ENCODE results near the gene GNAI3.

Gene GNAI3

DNA sequence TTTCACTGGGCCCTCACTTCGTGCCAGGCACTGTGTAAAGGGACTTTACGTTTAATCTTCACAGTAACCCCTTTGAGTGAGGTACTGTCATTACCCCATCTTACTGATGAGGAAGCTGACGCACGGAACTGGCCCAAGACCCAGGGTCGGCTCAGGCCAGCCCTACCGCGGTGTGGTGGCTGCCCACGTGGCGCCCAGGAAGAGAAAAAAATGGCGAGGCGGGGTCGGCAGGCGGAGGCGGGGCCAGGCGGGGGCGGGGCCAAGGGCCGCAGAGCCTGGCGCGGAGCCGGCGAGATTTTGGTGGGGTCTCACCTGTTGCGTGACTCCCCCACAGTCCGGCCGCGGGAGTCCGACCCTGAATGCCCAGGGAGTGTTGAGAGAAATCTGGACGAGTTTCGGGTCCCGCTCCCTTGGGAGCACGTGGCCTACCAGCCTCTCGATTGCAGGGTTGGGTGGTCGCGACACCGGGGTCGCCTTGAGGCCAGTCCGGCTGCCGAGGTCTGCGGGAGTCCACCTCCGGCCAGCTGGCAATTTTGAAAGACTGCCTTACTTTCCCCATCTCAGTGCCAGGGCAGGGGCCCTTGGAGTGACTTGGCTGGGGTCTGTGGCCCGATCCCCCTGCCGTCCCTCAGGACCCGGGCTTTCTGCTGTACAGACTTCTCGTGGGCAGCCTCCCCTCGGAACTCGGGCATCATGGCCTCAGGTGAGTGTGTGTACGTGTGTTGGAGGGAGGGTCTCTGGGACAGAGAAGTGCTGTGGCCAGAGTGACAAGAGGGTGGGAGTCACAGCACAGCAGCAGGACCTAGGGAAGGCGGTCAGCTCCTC is 71.4 kb downstream of the GNAI3 start, which contains the start of the genes AMPD2 and GNAT2:
TSS of gene AMPD2 (plus strand) at position 262 of the 825 bp plus-strand sequence. CDS start 1,339 bp downstream, outside the sequence.
TSS of gene GNAT2 (minus strand) at position 41 of the 825 bp plus-strand sequence. CDS start 6,746 bp downstream, outside the sequence.
- TF ChIP-seq, protein P1, sequence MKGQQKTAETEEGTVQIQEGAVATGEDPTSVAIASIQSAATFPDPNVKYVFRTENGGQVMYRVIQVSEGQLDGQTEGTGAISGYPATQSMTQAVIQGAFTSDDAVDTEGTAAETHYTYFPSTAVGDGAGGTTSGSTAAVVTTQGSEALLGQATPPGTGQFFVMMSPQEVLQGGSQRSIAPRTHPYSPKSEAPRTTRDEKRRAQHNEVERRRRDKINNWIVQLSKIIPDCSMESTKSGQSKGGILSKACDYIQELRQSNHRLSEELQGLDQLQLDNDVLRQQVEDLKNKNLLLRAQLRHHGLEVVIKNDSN (IDR thresholded peaks at IDR 0.05), result peak; percentile 91
- TF ChIP-seq TEAD4 (IDR thresholded peaks at IDR 0.05) (no peak), EGR1 (IDR thresholded peaks at IDR 0.05) (0 out of 2 replicates have a peak, but pooled peaks have one; percentile 22), YY1 (IDR thresholded peaks at IDR 0.05; ENCODE audit: low read depth) (peak; percentile 69), ZBTB7A (IDR thresholded peaks at IDR 0.05; ENCODE audit: low read depth) (peak; percentile 94; the same call in 1 of the 2 replicates), CREB1 (IDR thresholded peaks at IDR 0.05; ENCODE audit: low read depth) (no peak), EP300 (IDR thresholded peaks at IDR 0.05; ENCODE audit: borderline replicate concordance) (peak; percentile 29; the same call in 1 of the 2 replicates), RAD21 (IDR thresholded peaks at IDR 0.05; ENCODE audit: low read depth) (no peak), NFIC (IDR thresholded peaks at IDR 0.05) (0 out of 2 replicates have a peak, but pooled peaks have one; percentile 22), FOXM1 (IDR thresholded peaks at IDR 0.05; ENCODE audit: borderline replicate concordance, low read depth) (no peak), TCF12 (IDR thresholded peaks at IDR 0.05; ENCODE audit: low read depth) (no peak; the same call in 1 of the 2 replicates), TAF1 (IDR thresholded peaks at IDR 0.05; ENCODE audit: low read depth) (peak; percentile 63), CEBPB (IDR thresholded peaks at IDR 0.05) (no peak)
- TF ChIP-seq, protein P2, sequence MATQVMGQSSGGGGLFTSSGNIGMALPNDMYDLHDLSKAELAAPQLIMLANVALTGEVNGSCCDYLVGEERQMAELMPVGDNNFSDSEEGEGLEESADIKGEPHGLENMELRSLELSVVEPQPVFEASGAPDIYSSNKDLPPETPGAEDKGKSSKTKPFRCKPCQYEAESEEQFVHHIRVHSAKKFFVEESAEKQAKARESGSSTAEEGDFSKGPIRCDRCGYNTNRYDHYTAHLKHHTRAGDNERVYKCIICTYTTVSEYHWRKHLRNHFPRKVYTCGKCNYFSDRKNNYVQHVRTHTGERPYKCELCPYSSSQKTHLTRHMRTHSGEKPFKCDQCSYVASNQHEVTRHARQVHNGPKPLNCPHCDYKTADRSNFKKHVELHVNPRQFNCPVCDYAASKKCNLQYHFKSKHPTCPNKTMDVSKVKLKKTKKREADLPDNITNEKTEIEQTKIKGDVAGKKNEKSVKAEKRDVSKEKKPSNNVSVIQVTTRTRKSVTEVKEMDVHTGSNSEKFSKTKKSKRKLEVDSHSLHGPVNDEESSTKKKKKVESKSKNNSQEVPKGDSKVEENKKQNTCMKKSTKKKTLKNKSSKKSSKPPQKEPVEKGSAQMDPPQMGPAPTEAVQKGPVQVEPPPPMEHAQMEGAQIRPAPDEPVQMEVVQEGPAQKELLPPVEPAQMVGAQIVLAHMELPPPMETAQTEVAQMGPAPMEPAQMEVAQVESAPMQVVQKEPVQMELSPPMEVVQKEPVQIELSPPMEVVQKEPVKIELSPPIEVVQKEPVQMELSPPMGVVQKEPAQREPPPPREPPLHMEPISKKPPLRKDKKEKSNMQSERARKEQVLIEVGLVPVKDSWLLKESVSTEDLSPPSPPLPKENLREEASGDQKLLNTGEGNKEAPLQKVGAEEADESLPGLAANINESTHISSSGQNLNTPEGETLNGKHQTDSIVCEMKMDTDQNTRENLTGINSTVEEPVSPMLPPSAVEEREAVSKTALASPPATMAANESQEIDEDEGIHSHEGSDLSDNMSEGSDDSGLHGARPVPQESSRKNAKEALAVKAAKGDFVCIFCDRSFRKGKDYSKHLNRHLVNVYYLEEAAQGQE (IDR thresholded peaks at IDR 0.05; ENCODE audit: low read depth), result no peak
- TF ChIP-seq, protein P3, sequence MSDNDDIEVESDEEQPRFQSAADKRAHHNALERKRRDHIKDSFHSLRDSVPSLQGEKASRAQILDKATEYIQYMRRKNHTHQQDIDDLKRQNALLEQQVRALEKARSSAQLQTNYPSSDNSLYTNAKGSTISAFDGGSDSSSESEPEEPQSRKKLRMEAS (IDR thresholded peaks at IDR 0.05), result peak; percentile 98

DNA sequence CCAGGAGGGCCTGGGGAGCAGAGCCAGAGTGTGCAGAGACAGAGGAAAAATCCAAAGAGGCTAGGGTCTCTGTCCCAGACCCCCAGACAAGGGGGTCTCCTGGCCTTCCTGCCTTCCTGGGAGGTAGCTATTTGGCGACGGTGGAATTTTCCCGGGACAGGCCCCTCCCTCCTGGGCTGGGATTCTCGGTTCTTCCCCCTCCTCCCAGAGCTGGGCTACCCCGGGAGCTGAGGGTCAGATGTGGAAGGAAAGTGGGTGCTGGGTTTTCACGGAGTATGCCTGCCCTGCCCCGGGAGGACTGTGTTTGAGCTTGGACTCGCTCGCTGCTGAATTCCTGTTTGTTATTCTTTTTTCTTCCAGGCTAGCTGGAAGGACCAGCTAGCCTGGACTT is 72.0 kb downstream of the GNAI3 start:
- no peak for TF ChIP-seq CEBPB (IDR thresholded peaks at IDR 0.05)
- no peak for TF ChIP-seq NFIC (IDR thresholded peaks at IDR 0.05)
- no peak for TF ChIP-seq EP300 (IDR thresholded peaks at IDR 0.05; ENCODE audit: borderline replicate concordance)
- no peak for TF ChIP-seq YY1 (IDR thresholded peaks at IDR 0.05; ENCODE audit: low read depth)
- no peak for TF ChIP-seq RAD21 (IDR thresholded peaks at IDR 0.05; ENCODE audit: low read depth)
- TF ChIP-seq, protein P1 (IDR thresholded peaks at IDR 0.05), result no peak
- no peak for TF ChIP-seq EGR1 (IDR thresholded peaks at IDR 0.05)
- TF ChIP-seq TEAD4 (IDR thresholded peaks at IDR 0.05), result no peak
- TF ChIP-seq, protein P3 (IDR thresholded peaks at IDR 0.05), result no peak
- TF ChIP-seq CREB1 (IDR thresholded peaks at IDR 0.05; ENCODE audit: low read depth), result no peak
- TF ChIP-seq, protein P2 (IDR thresholded peaks at IDR 0.05; ENCODE audit: low read depth), result no peak
- no peak; the same call in 1 of the 2 replicates for TF ChIP-seq ZBTB7A (IDR thresholded peaks at IDR 0.05; ENCODE audit: low read depth)
- no peak for TF ChIP-seq TCF12 (IDR thresholded peaks at IDR 0.05; ENCODE audit: low read depth)
- TF ChIP-seq FOXM1 (IDR thresholded peaks at IDR 0.05; ENCODE audit: borderline replicate concordance, low read depth), result no peak
- TF ChIP-seq TAF1 (IDR thresholded peaks at IDR 0.05; ENCODE audit: low read depth), result no peak; the same call in 1 of the 2 replicates

DNA sequence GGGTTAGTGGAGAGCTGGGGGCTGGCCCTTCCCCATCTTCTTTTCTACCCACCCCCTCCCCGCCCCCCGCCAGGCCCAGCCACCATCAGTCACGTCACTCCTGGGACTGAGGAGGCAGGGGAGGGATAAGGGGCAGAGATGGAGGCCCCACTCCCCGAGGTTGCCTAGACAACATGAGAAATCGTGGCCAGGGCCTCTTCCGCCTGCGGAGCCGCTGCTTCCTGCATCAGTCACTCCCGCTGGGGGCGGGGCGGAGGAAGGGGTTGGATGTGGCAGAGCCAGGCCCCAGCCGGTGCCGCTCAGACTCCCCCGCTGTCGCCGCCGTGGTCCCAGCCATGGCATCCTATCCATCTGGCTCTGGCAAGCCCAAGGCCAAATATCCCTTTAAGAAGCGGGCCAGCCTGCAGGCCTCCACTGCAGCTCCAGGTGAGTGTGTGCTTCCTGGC is 72.4 kb downstream of the GNAI3 start:
- TF ChIP-seq CEBPB (IDR thresholded peaks at IDR 0.05) (no peak), TCF12 (IDR thresholded peaks at IDR 0.05; ENCODE audit: low read depth) (0 out of 2 replicates have a peak, but pooled peaks have one; percentile 27), NFIC (IDR thresholded peaks at IDR 0.05) (no peak)
- TF ChIP-seq, protein P2 (IDR thresholded peaks at IDR 0.05; ENCODE audit: low read depth), result no peak

Data from Ishikawa (cell line).